CD4-positive, alpha-beta T cell treated with Interleukin-17A for 4 hours (primary cell): ENCODE measurements around the gene ARHGAP44.

Experiments used
- DNase-seq: peaks from one replicate; pipeline ENCODE4 v3.0.0-alpha.2; 2020; ENCODE audit warnings: mixed read lengths

The ARHGAP44 gene, protein sequence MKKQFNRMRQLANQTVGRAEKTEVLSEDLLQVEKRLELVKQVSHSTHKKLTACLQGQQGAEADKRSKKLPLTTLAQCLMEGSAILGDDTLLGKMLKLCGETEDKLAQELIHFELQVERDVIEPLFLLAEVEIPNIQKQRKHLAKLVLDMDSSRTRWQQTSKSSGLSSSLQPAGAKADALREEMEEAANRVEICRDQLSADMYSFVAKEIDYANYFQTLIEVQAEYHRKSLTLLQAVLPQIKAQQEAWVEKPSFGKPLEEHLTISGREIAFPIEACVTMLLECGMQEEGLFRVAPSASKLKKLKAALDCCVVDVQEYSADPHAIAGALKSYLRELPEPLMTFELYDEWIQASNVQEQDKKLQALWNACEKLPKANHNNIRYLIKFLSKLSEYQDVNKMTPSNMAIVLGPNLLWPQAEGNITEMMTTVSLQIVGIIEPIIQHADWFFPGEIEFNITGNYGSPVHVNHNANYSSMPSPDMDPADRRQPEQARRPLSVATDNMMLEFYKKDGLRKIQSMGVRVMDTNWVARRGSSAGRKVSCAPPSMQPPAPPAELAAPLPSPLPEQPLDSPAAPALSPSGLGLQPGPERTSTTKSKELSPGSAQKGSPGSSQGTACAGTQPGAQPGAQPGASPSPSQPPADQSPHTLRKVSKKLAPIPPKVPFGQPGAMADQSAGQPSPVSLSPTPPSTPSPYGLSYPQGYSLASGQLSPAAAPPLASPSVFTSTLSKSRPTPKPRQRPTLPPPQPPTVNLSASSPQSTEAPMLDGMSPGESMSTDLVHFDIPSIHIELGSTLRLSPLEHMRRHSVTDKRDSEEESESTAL

DNA sequence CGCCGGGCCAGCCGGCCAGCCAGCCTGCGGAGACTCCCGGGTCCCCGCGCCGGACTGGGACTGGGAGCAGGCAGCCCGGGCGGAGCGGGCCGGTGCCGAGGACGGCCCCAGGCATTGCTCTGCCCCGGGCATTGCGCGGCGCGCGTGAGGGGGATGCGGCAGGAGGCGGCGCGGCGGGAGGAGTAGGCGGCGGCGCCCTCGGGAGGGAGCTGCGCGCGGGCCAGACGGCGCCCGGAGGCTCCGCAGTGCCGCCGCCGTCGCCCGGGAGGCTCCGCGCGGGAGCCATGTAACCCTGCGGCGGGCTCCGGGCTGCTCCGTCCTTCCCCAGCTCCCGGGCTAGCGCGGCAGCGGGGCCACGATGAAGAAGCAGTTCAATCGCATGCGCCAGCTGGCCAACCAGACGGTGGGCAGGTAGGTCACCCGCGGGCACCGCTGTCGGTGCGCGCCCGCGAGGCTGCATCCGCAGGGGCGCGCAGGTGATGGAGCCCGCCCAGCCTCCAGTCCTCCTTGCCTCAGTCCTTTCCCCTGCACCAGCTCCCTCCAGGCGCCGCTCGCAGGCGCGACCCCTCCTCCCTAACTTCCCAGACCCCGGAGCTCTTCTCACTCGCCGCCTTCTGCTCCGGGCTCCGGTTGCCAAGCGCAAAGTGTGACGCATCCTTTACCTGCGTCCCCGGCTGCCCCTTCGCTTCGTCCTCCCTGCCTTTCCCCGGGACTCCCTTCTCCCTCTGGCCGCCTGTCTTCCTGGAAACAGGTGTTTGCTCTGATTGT is at the start of gene ARHGAP44:
Gene ARHGAP44 (plus strand): TSS at position 18 of the 768 bp plus-strand sequence. CDS start 341 bp downstream, at position 359.
- DNase-seq = no peak

DNA sequence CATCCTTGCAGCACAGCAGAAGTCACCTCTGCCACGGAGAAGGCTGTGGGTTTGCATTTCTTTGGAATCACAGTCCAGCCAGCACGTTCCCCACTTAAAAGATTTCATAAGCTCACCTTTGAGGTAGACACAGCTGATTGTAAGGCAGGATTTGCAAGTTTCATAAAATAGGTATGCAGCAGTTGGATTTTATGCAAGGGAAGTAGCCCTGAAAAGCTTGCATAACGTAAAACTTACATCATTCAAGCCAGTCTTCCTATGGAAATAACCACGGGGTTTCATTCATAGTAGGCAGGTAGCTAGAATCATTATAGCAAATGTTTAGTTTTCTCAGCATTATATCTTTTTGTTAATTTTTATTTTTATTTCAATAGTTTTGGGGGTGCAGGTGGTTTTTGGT is 49.8 kb upstream of the ARHGAP44 start:
- DNase-seq = no peak

DNA sequence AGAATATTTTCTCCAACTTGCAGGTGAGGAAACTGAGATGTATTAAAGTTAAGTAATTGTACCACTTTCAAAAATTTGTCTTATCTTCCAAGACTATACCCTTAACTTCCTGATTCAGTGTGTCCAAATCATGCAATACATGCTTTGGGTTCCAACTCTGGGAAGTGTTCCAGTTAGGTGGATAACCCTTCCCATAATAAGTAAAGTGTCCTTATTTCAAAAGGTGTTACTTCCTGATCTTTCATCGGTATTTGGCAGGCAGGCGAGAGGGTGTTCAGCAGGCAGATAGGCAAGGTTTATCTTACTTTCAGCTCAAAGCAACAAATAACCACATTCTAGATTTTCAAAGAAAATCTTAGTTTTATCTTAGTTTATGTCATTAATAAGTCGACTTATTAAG is 46.3 kb upstream of the ARHGAP44 start:
- no peak for DNase-seq

DNA sequence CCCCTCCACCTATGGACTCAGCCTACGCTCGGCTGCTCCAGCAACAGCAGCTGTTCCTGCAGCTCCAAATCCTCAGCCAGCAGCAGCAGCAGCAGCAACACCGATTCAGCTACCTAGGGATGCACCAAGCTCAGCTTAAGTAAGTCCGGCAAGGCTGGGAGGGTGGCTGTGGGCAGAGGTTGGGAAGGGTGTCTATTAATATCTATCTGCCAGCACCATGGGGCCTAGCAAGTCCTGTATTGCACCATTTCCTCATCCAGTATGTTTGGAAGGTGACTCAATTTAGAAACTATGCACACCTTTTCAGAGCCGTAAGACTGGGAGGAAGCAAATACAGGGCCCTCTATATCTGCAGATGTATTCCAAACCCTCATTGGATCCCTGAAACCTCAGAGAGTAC is 45.0 kb upstream of the ARHGAP44 start:
- no peak for DNase-seq

DNA sequence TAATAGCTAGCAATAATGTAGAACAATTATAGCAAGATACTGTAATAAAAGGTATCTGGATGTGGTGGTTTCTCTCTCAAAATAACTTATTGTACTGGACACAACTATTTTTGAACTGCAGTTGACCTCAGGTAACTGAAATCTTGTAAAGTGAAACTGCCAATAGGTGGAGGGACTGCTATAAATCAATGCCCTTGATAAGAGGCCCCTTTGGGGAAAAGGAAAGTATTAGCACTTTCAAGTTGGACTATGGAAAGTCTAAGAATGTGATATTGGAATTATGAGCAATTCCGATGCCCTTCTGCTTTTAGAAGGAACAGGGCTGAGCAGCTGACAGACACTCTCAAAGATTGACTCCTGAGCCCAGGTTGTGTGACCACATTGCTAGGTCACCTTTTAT is 44.5 kb upstream of the ARHGAP44 start:
- DNase-seq = no peak

DNA sequence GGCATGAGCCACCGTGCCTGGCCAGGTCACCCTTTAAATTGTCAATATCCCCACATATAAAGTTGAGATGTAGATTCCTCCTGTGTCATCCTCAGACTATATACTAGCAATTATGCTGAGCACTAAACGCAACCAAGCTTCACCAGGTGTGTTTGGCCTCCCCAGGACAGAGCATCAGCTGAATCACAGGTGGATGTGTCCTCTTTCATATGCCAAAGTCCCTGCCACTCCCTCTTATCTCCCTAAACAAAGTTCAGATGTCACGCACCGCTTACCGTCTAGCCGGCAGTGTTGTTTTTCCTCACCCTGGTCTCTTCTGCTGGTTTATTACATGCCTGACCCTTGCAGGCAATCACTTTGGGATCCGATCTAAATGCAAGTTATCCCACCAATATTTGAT is 43.8 kb upstream of the ARHGAP44 start:
- no peak for DNase-seq

DNA sequence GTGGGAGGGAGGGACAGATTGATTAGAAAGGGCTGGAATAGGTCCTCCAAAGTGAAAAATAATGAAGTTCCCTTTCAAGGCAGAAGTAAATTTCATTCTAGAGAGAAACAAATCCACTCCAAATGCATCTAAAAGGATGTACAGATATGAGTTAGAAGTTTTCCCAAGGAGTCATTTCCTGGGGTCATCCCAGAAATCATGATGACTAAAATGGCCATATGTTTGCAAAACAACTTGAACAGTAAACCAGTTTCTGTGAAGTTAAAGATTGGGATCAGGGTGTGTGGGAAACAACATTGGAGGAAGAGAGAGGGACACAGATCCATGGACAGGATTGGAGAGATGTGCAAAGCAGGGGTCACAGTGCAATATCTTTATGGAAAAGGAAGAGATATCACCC is 32.5 kb upstream of the ARHGAP44 start:
- no peak for DNase-seq

DNA sequence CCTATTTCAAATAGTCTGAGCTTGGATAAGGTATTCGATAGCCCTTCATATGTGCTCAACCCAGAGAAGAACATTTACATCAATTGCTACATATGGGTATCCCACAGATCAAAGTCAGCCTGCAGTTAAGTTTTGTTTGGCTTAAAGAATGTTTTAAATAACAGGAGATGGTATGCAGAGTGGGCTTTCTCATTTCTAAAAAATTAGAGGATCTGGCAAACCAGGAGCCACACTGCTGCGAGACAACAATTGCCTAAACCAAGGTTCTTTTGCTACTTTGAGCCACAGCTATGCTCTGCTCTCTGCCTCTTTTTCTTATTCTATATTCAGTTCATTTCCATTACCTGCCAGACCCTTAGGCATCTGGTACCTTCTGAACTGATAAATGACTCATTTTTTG is 30.2 kb upstream of the ARHGAP44 start:
- no peak for DNase-seq

DNA sequence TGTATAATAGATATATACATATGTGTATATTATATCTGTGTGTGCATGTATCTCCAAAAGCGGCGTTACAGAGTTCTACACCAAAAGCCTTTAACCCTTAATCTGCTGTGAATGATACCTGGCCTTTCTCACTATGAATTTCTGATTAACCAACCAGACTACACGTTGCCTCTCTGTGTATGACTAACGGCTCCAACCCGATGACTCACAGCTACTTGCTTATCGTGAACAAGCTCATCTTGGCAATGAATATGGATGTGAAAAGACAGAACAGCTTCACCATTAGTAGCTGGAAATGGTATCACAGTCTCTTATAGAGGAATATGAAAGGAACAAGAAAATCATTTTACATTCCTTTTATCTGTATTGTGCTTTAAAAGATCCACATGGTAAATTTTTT is 23.8 kb upstream of the ARHGAP44 start:
- no peak for DNase-seq

DNA sequence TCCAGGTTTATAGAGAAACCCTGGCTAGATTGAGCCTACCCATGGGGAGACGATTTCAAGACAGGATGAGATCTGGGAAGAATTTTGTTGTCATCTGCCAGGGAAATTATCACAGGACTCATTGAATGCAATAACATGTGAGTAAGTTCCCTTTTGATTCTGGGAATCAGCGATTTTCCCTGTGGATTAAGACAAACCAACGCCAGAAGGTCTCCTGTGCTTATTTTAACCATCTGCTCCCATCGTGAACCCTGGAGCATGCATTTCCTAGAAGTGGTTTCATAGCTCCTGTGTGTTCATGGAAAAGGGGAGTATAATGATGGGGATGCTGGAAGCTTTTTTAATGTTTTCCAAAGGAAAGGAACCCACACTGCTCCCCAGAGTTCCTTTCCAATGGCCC is 21.0 kb upstream of the ARHGAP44 start:
- no peak for DNase-seq

DNA sequence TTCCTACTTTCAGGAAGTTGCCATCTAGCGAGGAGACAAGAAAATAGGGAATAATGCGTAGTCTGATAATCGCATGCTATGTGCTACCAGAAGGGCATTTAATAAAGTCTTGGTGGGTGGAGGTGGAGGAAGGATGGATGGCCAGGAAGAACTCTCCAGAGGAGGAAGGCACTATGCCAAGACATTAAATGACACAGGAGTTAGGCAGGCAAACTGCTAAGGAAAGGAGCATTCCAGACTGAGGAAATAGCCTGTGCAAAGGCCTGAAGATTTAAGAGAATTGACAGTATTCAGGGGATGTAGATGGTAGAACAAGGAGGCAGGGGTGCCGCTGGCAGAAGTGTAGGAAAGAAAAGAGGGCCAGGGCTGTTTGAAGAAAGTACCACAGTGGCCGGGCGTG is 19.3 kb upstream of the ARHGAP44 start:
- DNase-seq = no peak

DNA sequence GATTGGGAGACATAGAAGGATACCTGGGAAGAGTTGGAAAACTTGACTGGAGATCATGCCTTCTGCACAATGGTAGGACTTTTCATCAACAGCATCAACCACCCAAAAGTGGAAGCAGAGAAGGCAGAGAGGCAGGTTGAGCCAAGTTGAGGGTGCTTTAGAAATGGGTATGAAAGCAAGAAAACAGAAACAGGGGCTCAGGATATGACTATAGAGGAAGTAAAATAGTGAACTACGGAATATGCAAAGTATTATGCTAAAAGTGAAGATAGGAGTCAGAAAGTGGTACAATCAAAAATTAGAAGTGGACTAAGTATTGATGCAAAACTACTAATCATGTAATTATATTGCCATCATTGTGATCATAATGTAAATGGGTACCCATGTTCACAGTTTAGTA is 16.1 kb upstream of the ARHGAP44 start:
- DNase-seq = no peak

DNA sequence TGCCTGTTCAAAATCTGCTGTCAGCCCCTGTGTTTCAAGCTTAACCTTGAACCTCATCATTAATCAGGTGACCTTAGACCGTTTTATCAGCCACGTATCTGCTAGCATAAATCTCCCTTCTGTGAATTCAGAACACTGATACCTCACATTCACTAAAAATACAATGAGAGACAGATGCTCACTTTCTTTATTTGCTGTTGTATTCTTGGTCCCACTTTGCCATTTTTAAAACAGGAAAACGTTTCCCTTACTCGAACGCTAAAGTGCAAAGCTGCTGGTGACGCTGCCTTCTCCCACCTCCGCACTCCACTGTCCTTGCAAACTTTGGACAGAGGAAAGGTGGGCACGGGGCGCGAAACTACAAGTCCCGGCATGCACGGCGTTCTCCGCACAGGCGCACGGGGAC is 220 bp upstream of the ARHGAP44 start:
- no peak for DNase-seq

DNA sequence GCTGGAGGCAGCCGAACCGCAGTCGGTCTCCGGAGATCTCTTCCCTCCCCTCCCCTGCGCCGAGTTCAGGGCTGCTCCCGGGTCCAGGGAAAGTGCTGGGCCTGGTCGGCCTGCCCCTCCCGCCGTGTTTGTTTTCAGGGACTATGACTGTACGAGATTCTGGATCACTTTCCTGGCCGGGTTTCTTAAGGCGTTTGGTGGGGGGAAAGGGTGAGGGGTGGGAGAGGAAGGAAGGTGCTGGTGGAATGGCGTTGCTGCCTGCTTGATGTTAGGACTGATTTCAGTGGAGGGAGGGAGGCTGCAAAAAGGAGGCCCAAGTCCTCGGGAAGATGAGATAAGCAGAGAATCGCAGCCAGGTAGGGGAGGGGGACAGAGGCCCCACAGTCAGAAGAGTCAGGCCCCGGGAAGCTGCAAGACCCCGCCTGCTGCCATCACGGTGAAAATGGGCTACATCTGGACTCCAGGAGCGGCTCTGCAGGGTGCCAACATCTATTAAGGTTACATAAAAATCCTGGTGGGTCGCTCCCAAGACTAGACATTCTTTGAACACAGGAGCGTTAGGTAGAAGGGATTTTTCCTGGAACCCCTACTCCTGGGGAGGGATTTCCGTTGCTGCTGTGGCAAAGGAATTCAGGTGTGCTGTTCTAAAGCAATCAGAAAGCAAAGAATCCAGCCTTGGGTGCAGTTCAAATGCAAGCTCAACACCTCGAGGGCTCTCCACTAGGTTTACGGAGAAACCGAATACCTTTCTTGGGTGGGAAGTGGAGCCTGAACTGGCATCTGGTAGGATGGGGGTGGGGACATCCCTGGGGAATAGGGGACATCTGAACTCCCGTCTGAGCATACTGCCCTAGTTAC is 1.2 kb downstream of the ARHGAP44 start:
- DNase-seq = no peak

DNA sequence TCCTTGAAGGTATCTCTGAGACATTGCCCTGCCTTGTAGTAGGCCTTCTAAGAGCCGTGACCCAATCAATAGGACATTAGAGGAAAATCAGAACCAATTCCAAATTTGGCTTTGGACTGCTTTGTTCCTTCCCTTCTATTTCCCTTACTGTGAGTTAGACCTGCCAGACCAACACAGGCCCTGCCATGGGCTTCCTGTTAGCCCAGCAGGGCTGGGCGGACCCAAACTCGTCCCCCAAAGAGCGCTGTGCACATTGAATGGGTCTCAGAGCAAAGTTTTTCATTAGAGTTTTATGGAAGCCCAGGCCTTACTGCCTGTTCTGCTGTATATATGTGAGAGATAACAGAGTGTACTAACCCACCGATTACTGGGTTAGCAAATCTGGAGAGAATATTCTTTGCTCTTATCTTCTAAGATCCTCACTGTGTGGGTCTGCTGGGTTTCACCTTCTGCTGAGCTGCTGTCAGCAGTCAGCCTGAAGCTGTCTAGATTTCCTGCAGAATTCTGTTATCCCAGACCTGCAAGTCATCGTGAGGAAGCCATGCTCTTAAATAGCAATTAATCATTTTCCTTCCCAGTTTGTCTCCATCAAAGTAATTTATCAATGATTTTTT is 5.7 kb downstream of the ARHGAP44 start:
- no peak for DNase-seq

DNA sequence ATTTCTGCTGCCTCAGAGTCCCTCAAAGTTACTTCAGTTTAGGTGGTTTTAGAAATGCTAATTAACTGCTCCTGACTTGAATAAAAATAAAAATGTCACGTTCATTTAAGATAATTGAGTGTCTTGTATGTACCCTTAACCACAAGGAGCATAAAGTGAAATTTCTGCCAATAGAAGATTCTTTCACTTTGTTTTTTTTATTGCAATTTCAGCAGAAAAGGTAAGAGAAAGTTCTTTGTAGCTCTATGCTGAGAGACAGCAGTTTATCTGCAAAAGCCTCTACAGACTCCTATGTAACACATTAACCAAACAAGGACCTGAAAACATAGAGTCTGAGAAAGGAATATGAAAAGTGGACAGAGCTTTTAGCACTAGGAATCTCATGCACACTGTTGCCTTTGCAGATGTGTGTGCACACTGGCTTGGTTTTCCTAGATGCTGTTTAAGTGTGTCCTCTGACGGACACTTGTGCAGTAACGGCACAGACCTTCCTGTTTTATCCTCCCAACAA is 11.6 kb downstream of the ARHGAP44 start:
- no peak for DNase-seq

DNA sequence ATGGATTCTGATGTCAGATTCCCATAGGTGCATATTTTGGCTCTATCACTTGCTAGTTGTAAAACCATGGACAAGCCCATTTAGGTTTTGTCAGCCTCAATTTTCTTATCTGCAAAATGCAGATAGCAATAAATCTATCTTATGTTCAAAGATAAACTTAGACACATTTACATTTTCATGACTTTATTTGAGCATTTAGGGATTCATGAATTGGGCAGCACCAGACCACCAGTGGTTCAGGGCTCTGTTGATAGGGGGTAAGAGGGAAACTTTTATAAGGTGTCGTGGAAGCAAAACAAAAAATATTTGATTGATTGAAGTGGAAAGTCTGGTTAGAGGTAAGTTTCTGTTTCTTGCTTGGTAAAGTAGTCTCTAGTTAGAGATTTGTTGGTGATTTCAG is 17.3 kb downstream of the ARHGAP44 start:
- no peak for DNase-seq

DNA sequence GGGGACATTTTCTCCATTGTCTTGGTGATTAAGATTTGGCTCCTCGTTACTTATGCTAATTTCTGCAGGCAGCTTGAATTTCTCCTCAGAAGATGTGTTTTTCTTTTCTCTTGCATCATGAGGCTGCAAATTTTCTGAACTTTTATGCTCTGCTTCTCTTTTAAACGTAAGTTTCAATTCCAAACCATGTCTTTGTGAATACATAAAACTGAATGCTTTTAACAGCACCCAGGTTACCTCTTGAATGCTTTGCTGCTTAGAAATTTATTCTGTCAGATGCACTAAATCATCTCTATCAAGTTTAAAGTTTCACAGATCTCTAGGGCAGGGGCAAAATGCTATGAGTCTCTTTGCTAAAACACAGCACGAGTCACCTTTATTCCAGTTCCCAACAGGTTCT is 19.4 kb downstream of the ARHGAP44 start:
- no peak for DNase-seq

DNA sequence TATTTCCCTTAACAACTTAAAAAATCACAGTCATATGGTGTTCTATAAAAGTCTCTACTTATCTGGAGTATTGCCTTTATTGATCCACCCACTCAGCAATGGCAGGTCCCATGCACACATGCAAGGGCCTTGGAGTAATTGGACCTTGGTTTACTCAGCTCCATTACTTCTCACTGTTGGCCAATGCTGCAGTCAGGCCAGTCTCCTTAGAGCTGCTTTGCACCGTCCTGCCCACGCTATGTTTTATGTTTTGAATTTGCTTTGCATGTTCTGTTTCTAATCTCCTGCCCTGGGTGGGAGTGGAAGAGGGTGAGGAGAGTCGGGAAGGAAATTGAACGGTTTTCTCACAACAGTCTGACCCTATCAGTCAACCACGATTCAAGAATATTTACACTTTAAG is 23.6 kb downstream of the ARHGAP44 start:
- DNase-seq = no peak

DNA sequence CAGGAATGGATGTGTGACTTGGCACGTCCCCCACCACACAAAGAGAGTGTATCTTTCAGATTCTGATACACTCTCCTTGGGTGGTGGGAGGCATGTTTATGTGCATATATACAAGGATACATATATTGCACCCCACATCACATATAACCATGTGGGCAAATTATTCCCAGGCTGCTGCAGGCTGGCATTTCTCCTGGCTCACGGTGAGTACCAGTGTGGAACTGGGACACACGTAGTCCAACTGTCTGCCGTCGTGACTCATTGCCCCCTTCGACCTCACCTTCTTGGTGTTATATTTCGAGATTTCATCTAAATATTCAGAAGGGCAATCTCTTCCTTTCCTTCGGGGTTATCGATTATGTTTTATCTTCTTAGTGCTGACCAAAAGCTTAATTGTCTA is 24.4 kb downstream of the ARHGAP44 start:
- no peak for DNase-seq

DNA sequence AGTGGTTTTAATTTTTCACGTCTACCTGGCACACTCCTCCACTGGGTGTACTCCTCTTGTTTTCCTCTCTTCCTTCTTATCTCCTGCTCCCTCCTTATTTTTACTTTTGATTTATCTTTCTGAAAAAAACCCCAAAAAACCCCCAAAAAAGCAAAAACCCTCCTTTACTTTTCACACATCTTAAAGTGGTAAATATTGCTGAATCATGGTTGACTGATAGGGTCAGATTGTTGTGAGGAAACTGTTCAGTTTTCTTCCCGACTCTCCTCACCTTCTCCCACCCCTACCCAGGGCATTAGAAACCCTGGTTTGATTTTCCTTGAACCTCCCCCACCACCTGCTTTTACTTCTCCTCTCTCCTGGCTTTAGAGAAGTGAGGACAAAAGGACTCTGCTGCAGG is 25.4 kb downstream of the ARHGAP44 start:
- DNase-seq = no peak

DNA sequence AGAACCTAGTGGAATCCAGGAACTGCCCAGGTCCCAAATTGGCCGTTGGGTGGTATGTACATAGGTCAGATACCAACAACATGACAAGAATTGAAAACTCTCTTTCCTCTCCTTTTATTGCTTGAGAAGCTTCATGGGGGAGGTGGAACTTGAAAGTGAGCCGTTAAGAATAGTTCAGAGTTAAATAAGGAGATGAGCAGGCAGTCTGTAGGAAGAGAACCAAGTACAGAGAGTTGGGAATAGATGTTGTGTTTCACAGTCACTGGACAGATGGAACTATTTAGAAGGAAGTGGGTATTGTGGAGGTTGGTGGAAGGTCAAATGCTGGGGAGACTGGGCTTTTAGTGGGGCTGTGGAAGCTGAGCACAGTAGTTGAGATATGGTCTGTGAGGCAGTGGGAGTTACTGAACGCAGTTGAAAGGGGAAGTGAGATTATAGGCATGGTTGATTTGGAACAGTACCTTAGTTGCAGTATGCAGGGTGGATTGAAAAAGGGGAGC is 26.4 kb downstream of the ARHGAP44 start:
- DNase-seq = no peak
